ENCODE results near the gene MOK.

GRCh38 chr14:102258136-102258535 lies 46.8 kb downstream of the MOK start:
- no peak for TF ChIP-seq POLR2A (IDR thresholded peaks at IDR 0.05)
- TF ChIP-seq CTCF (IDR thresholded peaks at IDR 0.05) = no peak
